T-helper 1 cell (primary cell): ENCODE data around the gene NME9.

Experiments
- DNase-seq, 5 donors: peaks; one replicate each; pipeline ENCODE4 v3.0.0-alpha.2; 2012 to 2020

NME9 gene

GRCh38 chr3:138361561-138361971, 31.9 kb upstream of the NME9 start:
- DNase-seq, result no peak

- no peak for DNase-seq
These were observed 31.3 kb upstream of the NME9 start for GRCh38 chr3:138360869-138361525.

- DNase-seq, result no peak
These were observed 30.5 kb upstream of the NME9 start for GRCh38 chr3:138359919-138360868.

GRCh38 chr3:138359148-138359918, 29.7 kb upstream of the NME9 start:
- no peak for DNase-seq

GRCh38 chr3:138356730-138357405, 27.2 kb upstream of the NME9 start:
- no peak for DNase-seq

- no peak for DNase-seq
These were observed 25.4 kb upstream of the NME9 start for GRCh38 chr3:138355071-138355470.

GRCh38 chr3:138354376-138354775, 24.7 kb upstream of the NME9 start:
- DNase-seq, result no peak

GRCh38 chr3:138351916-138352550, 22.4 kb upstream of the NME9 start:
- DNase-seq, result no peak

GRCh38 chr3:138351151-138351550, 21.5 kb upstream of the NME9 start:
- DNase-seq, result no peak

GRCh38 chr3:138349926-138350665, 20.4 kb upstream of the NME9 start:
- DNase-seq, result no peak

GRCh38 chr3:138348754-138349739, 19.4 kb upstream of the NME9 start:
- DNase-seq, result no peak

GRCh38 chr3:138347960-138348753, 18.5 kb upstream of the NME9 start, which contains the start of gene MRAS:
MRAS (plus strand) TSS chr3:138348579; CDS start chr3:138372884, 24,305 bp downstream.
- DNase-seq, result peak in 1 of 5 donors; percentile 10

GRCh38 chr3:138344754-138345153, 15.1 kb upstream of the NME9 start:
- DNase-seq, result no peak

- DNase-seq, result no peak
These were observed 10.9 kb upstream of the NME9 start for GRCh38 chr3:138340511-138340910.

GRCh38 chr3:138338811-138339210, 9.2 kb upstream of the NME9 start:
- no peak for DNase-seq

GRCh38 chr3:138338244-138338643, 8.6 kb upstream of the NME9 start:
- no peak for DNase-seq

GRCh38 chr3:138336454-138336999, 6.9 kb upstream of the NME9 start:
- no peak for DNase-seq

- no peak for DNase-seq
These were observed 5.0 kb upstream of the NME9 start for GRCh38 chr3:138334608-138335007.
